GM12878 (cell line): ENCODE results near the gene PPRC1. TPM values are rescaled to one million over a fixed set of nuclear protein-coding genes. Genes with fewer than 3 reads are reported as not detected.

ENCODE experiments used
- CREB1 ChIP-seq: IDR thresholded peaks from 2 replicates; pipeline ENCODE4 v1.6.1; 2012; ENCODE audit warnings: low read depth, mild to moderate bottlenecking, inconsistent platforms
- CUX1 ChIP-seq: IDR thresholded peaks from 2 replicates; pipeline ENCODE4 v1.6.1; 2012; ENCODE audit warnings: improper control_type of control experiment, low read depth, low read length; ENCODE audit not compliant: insufficient replicate concordance
- EP300 ChIP-seq, 2 experiments: fragments of 150-350 bp in 1 of 2; IDR thresholded peaks; 2 replicates each; pipeline ENCODE4 v1.6.1; 2011 to 2012; ENCODE audit warnings: low read depth in 2 of 2, low read length in 2 of 2, borderline replicate concordance in 1 of 2, improper control_type of control experiment in 1 of 2, inconsistent platforms in 1 of 2; ENCODE audit not compliant: control insufficient read depth in 1 of 2
- EZH2 ChIP-seq: IDR thresholded peaks from 2 replicates; pipeline ENCODE4 v1.6.1; 2012; ENCODE audit warnings: low read depth, mild to moderate bottlenecking, control low read depth, inconsistent platforms, low read length, borderline replicate concordance; ENCODE audit not compliant: control insufficient read depth
- MEF2B ChIP-seq: fragments of 450-650 bp; IDR thresholded peaks from 2 replicates; pipeline ENCODE4 v1.6.1; 2018; ENCODE audit warnings: mild to moderate bottlenecking, moderate library complexity; ENCODE audit not compliant: partially characterized antibody, poor library complexity, severe bottlenecking
- MYB ChIP-seq: fragments of 150-350 bp; IDR thresholded peaks from 2 replicates; pipeline ENCODE4 v1.6.1; 2014; ENCODE audit warnings: mild to moderate bottlenecking, low read depth, low read length, borderline replicate concordance
- POLR2A ChIP-seq: IDR thresholded peaks from 2 replicates; pipeline ENCODE4 v1.6.1; 2011; ENCODE audit warnings: low read depth, mild to moderate bottlenecking, low read length
- RELB ChIP-seq: fragments of 450-650 bp; IDR thresholded peaks from 2 replicates; pipeline ENCODE4 v1.6.1; 2017; ENCODE audit warnings: low read depth, mild to moderate bottlenecking, moderate library complexity
- SIN3A ChIP-seq: IDR thresholded peaks from 2 replicates; pipeline ENCODE4 v1.6.1; 2012; ENCODE audit warnings: low read depth, low read length, improper control_type of control experiment
- SREBF1 ChIP-seq: IDR thresholded peaks from 2 replicates; pipeline ENCODE4 v1.6.1; 2012; ENCODE audit warnings: mild to moderate bottlenecking, low read length
- SUPT20H ChIP-seq: IDR thresholded peaks from 2 replicates; pipeline ENCODE4 v1.6.1; 2011; ENCODE audit warnings: low read depth, mild to moderate bottlenecking, low read length, moderate library complexity, borderline replicate concordance; ENCODE audit not compliant: control insufficient read depth
- TARDBP ChIP-seq: IDR thresholded peaks from 2 replicates; pipeline ENCODE4 v1.6.1; 2016; ENCODE audit warnings: borderline replicate concordance
- USF2 ChIP-seq: IDR thresholded peaks from 2 replicates; pipeline ENCODE4 v1.6.1; 2011; ENCODE audit warnings: low read depth, low read length, improper control_type of control experiment, borderline replicate concordance
- ZBTB40 ChIP-seq: fragments of 450-650 bp; IDR thresholded peaks from 2 replicates; pipeline ENCODE4 v1.6.1; 2016; ENCODE audit warnings: mild to moderate bottlenecking, moderate library complexity, borderline replicate concordance
- polyA plus RNA-seq, 11 experiments: library from polyadenylated mRNA; depleted of rRNA in 4 of 11; unstranded in 6 of 11; stranded (reverse) in 5 of 11; fragments of >200 nt; fragmentation: Nextera tagmentation in 4 of 11; fragmentation: Illumina TruSeq in 1 of 11; extraction: Ambion mirVana in 4 of 11; extraction: Trizol in 1 of 11; gene quantifications; 1 replicate in 1 of 11; 2 replicates in 10 of 11; pipeline versions ENCODE4 v1.2.1 to v1.2.3, GENCODE V29; 2011 to 2016; ENCODE audit warnings: inconsistent platforms in 2 of 11, missing spikeins in 2 of 11, low read depth in 1 of 11
- total RNA-seq, 4 experiments: library from RNA; depleted of rRNA in 3 of 4; stranded (reverse); fragments of >200 nt in 3 of 4; fragmentation: Illumina TruSeq in 1 of 4; extraction: Trizol in 1 of 4; gene quantifications; 2 replicates each; pipeline versions ENCODE4 v1.2.1 to v1.2.3, GENCODE V29; 2013 to 2021

The PPRC1 gene
- total and polyA plus RNA-seq, 10 of the 15 experiments (the other 5 are each of a cell fraction or from before 2014, with no cell fraction given) = 13.1 to 69.8 (median 32.4) TPM

GRCh38 chr10:102132563-102133372, at the start of gene PPRC1 (continued):
- TF ChIP-seq EP300 (IDR thresholded peaks at IDR 0.05; ENCODE audit: borderline replicate concordance in 1 of 2, control insufficient read depth in 1 of 2, low read depth in 2 of 2, low read length in 2 of 2) (0 out of 4 replicates have a peak, but pooled peaks of 1 of the 2 experiments have one; percentile 18), ZBTB40 (peak; percentile 85), CREB1 (peak; percentile 86), TARDBP (peak; percentile 93), MEF2B (no peak), EZH2 (no peak), USF2 (no peak), RELB (peak; percentile 82), SUPT20H (no peak), POLR2A (peak; percentile 91), MYB (no peak), CUX1 (no peak), SREBF1 (peak; percentile 88), SIN3A (peak; percentile 89)
